Suppressor macrophage treated with lipopolysaccharide for 1 hour (primary cell): ENCODE results near the gene ARID1B.
A peak's percentile ranks its signal among the peaks of the same experiment; 100 is the strongest.

ENCODE experiments used
- DNase-seq, 3 donors: peaks; one replicate each; pipeline ENCODE4 v3.0.0-alpha.2; 2020 to 2022

Gene ARID1B

GRCh38 chr6:156910011-156910334 is 132.8 kb downstream of the ARID1B start:
- DNase-seq = peak in 1 of 3 donors; percentile 3

GRCh38 chr6:156910938-156911337 is 133.8 kb downstream of the ARID1B start:
- DNase-seq = peak in 2 of 3 donors; percentile 38 to 46

- DNase-seq = no peak
These were observed 134.4 kb downstream of the ARID1B start for GRCh38 chr6:156911581-156911980.

- peak in 1 of 3 donors; percentile 17 for DNase-seq
These were observed 135.3 kb downstream of the ARID1B start for GRCh38 chr6:156912431-156912830.

- peak in 1 of 3 donors; percentile 11 for DNase-seq
These were observed 137.0 kb downstream of the ARID1B start for GRCh38 chr6:156914181-156914580.

- DNase-seq = peak in 2 of 3 donors; percentile 20 to 25
These were observed 139.1 kb downstream of the ARID1B start for GRCh38 chr6:156916130-156916801.

- peak in 2 of 3 donors; percentile 8 to 18 for DNase-seq
These were observed 140.0 kb downstream of the ARID1B start for GRCh38 chr6:156917213-156917612.

GRCh38 chr6:156918647-156919046 is 141.5 kb downstream of the ARID1B start:
- peak in 1 of 3 donors; percentile 18 for DNase-seq

GRCh38 chr6:156919370-156919769 is 142.2 kb downstream of the ARID1B start:
- peak in 1 of 3 donors; percentile 18 for DNase-seq

GRCh38 chr6:156919814-156920369 is 142.7 kb downstream of the ARID1B start:
- peak in 1 of 3 donors; percentile 14 for DNase-seq

GRCh38 chr6:156924246-156924645 is 147.1 kb downstream of the ARID1B start:
- peak in 1 of 3 donors; percentile 15 for DNase-seq

GRCh38 chr6:156925026-156925425 is 147.8 kb downstream of the ARID1B start:
- peak in 1 of 3 donors; percentile 6 for DNase-seq

GRCh38 chr6:156925718-156926607 is 148.8 kb downstream of the ARID1B start:
- peak in 1 of 3 donors; percentile 12 for DNase-seq

- DNase-seq = peak in 1 of 3 donors; percentile 16
These were observed 150.9 kb downstream of the ARID1B start for GRCh38 chr6:156928126-156928525.

GRCh38 chr6:156928972-156929371 is 151.8 kb downstream of the ARID1B start:
- DNase-seq = peak in 1 of 3 donors; percentile 8

- DNase-seq = no peak
These were observed 154.1 kb downstream of the ARID1B start for GRCh38 chr6:156931283-156931682.

GRCh38 chr6:156933201-156934068 is 156.3 kb downstream of the ARID1B start:
- peak in 1 of 3 donors; percentile 18 for DNase-seq

- DNase-seq = no peak
These were observed 156.9 kb downstream of the ARID1B start for GRCh38 chr6:156934069-156934460.

- no peak for DNase-seq
These were observed 157.8 kb downstream of the ARID1B start for GRCh38 chr6:156935000-156935399.

GRCh38 chr6:156938143-156938542 is 161.0 kb downstream of the ARID1B start:
- DNase-seq = peak in 1 of 3 donors; percentile 11

GRCh38 chr6:156940221-156940620 is 163.0 kb downstream of the ARID1B start:
- no peak for DNase-seq

- DNase-seq = peak in 2 of 3 donors; percentile 17 to 35
These were observed 165.1 kb downstream of the ARID1B start for GRCh38 chr6:156942266-156942665.

GRCh38 chr6:156943166-156943565 is 166.0 kb downstream of the ARID1B start:
- DNase-seq = no peak
